ENCODE results near the gene GALM. TPM values are rescaled to one million over a fixed set of nuclear protein-coding genes. Genes with fewer than 3 reads are reported as not detected.

GALM gene
- total and polyA plus RNA-seq, 4 donors, result 20.5 to 32.8 (median 26.1) TPM

GRCh38 chr2:38619458-38620164 is 46.3 kb upstream of the GALM start:
- no peak overlapping the region for H3K9ac ChIP-seq (ENCODE audit: low read depth in 1 of 2, low read length in 2 of 2)
- no peak overlapping the region for H3K4me3 ChIP-seq (ENCODE audit: low read depth in 1 of 3, low read length in 3 of 3)
- H3K36me3 ChIP-seq (ENCODE audit: control insufficient read depth in 4 of 4, insufficient read depth in 3 of 4, low read depth in 1 of 4, low read length in 3 of 4), result no peaks in the 10 kb centered on the region
- no peaks in the 10 kb centered on the region for H3K9me3 ChIP-seq (ENCODE audit: control insufficient read depth in 4 of 4, low read length in 3 of 4)
- no peak for DNase-seq (ENCODE audit: low spot score)
- TF ChIP-seq EGR1 (IDR thresholded peaks at IDR 0.05; ENCODE audit: low read depth in 2 of 2) (no peak), FOXA1 (IDR thresholded peaks at IDR 0.05) (no peak), HNF4G (IDR thresholded peaks at IDR 0.05) (no peak), RXRA (IDR thresholded peaks at IDR 0.05) (no peak), NR2F2 (IDR thresholded peaks at IDR 0.05) (no peak), YY1 (IDR thresholded peaks at IDR 0.05) (no peak), CTCF (IDR thresholded peaks at IDR 0.05; ENCODE audit: low read depth, low read length, missing input control) (no peak), SP1 (IDR thresholded peaks at IDR 0.05) (no peak), HNF4A (conservative IDR thresholded peaks at IDR 0.05) (no peak), FOXA2 (IDR thresholded peaks at IDR 0.05) (no peak), REST (IDR thresholded peaks at IDR 0.05) (no peak), ZBTB33 (IDR thresholded peaks at IDR 0.05) (no peak), JUND (IDR thresholded peaks at IDR 0.05) (no peak), TAF1 (conservative IDR thresholded peaks at IDR 0.05) (no peak), GABPA (IDR thresholded peaks at IDR 0.05 in 1 of 2, conservative IDR thresholded peaks at IDR 0.05 in 1 of 2) (no peak)
- TF ChIP-seq, protein P1, sequence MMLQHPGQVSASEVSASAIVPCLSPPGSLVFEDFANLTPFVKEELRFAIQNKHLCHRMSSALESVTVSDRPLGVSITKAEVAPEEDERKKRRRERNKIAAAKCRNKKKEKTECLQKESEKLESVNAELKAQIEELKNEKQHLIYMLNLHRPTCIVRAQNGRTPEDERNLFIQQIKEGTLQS (IDR thresholded peaks at IDR 0.05), result no peak
- H3K4me1 ChIP-seq (ENCODE audit: control insufficient read depth in 4 of 4, insufficient read depth in 4 of 4, low read length in 3 of 4), result no peaks in the 10 kb centered on the region
- 80% methylated on average over 4 of the region's 4 CpGs for WGBS
- H3K27me3 ChIP-seq (ENCODE audit: control insufficient read depth in 4 of 4, insufficient read depth in 4 of 4, low read length in 3 of 4), result no peaks in the 10 kb centered on the region
- no peak overlapping the region for H3K27ac ChIP-seq (ENCODE audit: low read depth in 1 of 2, low read length in 2 of 2)

Measured in liver (tissue), 9 donors.